ENCODE measurements around the gene RAB14. TPM values are rescaled to one million over a fixed set of nuclear protein-coding genes. Genes with fewer than 3 reads are reported as not detected.
A peak's percentile ranks its signal among the peaks of the same experiment; 100 is the strongest.

Gene RAB14
- total RNA-seq, 1 donor = 30.0 TPM

- no peak overlapping the region for H2AFZ ChIP-seq (ENCODE audit: low read length)
- H3K4me2 ChIP-seq (ENCODE audit: insufficient read depth, low read length) = peak overlapping the region; percentile 98
- H3K9me3 ChIP-seq (ENCODE audit: low read depth, low read length) = no peaks in the 10 kb centered on the region
- H3K79me2 ChIP-seq (ENCODE audit: insufficient read depth, low read length) = peaks cover 68% of the 10 kb centered on the region
- H3K27me3 ChIP-seq (ENCODE audit: insufficient read depth, low read length) = no peaks in the 10 kb centered on the region
- H3K4me1 ChIP-seq (ENCODE audit: insufficient read depth, low read length) = peaks cover 45% of the 10 kb centered on the region
- no peaks in the 10 kb centered on the region for H3K36me3 ChIP-seq (ENCODE audit: insufficient read depth, low read length)
- no peak for TF ChIP-seq CTCF (IDR thresholded peaks at IDR 0.05; ENCODE audit: extremely low read depth, low read depth, low read length)
- peak overlapping the region; percentile 74 for H3K27ac ChIP-seq (ENCODE audit: low read depth, low read length)
- H4K20me1 ChIP-seq (ENCODE audit: insufficient read depth, low read length) = peaks cover 52% of the 10 kb centered on the region
- peak overlapping the region; percentile 90 for H3K4me3 ChIP-seq (ENCODE audit: insufficient read depth, low read length)
- DNase-seq (ENCODE audit: insufficient read length, low spot score, missing footprints) = no peak
These were observed 1.3 kb downstream of the RAB14 start for GRCh38 chr9:121200356-121200755.

GRCh38 chr9:121199921-121200320 is 1.7 kb downstream of the RAB14 start:
- H3K79me2 ChIP-seq (ENCODE audit: insufficient read depth, low read length) = peaks cover 72% of the 10 kb centered on the region
- H2AFZ ChIP-seq (ENCODE audit: low read length) = no peak overlapping the region
- no peaks in the 10 kb centered on the region for H3K27me3 ChIP-seq (ENCODE audit: insufficient read depth, low read length)
- TF ChIP-seq CTCF (IDR thresholded peaks at IDR 0.05; ENCODE audit: extremely low read depth, low read depth, low read length) = no peak
- H3K27ac ChIP-seq (ENCODE audit: low read depth, low read length) = peak overlapping the region; percentile 74
- DNase-seq (ENCODE audit: insufficient read length, low spot score, missing footprints) = no peak
- peak overlapping the region; percentile 98 for H3K4me2 ChIP-seq (ENCODE audit: insufficient read depth, low read length)
- H3K36me3 ChIP-seq (ENCODE audit: insufficient read depth, low read length) = no peaks in the 10 kb centered on the region
- peaks cover 56% of the 10 kb centered on the region for H4K20me1 ChIP-seq (ENCODE audit: insufficient read depth, low read length)
- H3K9me3 ChIP-seq (ENCODE audit: low read depth, low read length) = no peaks in the 10 kb centered on the region
- peak overlapping the region; percentile 90 for H3K4me3 ChIP-seq (ENCODE audit: insufficient read depth, low read length)
- peaks cover 49% of the 10 kb centered on the region for H3K4me1 ChIP-seq (ENCODE audit: insufficient read depth, low read length)

GRCh38 chr9:121198512-121199042 is 3.1 kb downstream of the RAB14 start:
- Histone ChIP-seq H4K20me1 (ENCODE audit: insufficient read depth, low read length) (peaks cover 70% of the 10 kb centered on the region), H3K27me3 (ENCODE audit: insufficient read depth, low read length) (no peaks in the 10 kb centered on the region), H3K4me1 (ENCODE audit: insufficient read depth, low read length) (peaks cover 52% of the 10 kb centered on the region), H3K4me3 (ENCODE audit: insufficient read depth, low read length) (peak overlapping the region; percentile 27), H3K4me2 (ENCODE audit: insufficient read depth, low read length) (peak overlapping the region; percentile 98), H2AFZ (ENCODE audit: low read length) (no peak overlapping the region), H3K9me3 (ENCODE audit: low read depth, low read length) (no peaks in the 10 kb centered on the region), H3K36me3 (ENCODE audit: insufficient read depth, low read length) (no peaks in the 10 kb centered on the region), H3K79me2 (ENCODE audit: insufficient read depth, low read length) (peaks cover 86% of the 10 kb centered on the region), H3K27ac (ENCODE audit: low read depth, low read length) (peak overlapping the region; percentile 8)
- no peak for DNase-seq (ENCODE audit: insufficient read length, low spot score, missing footprints)
- TF ChIP-seq CTCF (IDR thresholded peaks at IDR 0.05; ENCODE audit: extremely low read depth, low read depth, low read length) = no peak

GRCh38 chr9:121197132-121197531 is 4.5 kb downstream of the RAB14 start:
- H4K20me1 ChIP-seq (ENCODE audit: insufficient read depth, low read length) = peaks cover 78% of the 10 kb centered on the region
- peak overlapping the region; percentile 46 for H3K4me2 ChIP-seq (ENCODE audit: insufficient read depth, low read length)
- H3K9me3 ChIP-seq (ENCODE audit: low read depth, low read length) = no peaks in the 10 kb centered on the region

More at GRCh38 chr9:121197132-121197531, 4.5 kb downstream of the RAB14 start:
- TF ChIP-seq CTCF (IDR thresholded peaks at IDR 0.05; ENCODE audit: extremely low read depth, low read depth, low read length) = peak; percentile 13
- Histone ChIP-seq H3K36me3 (ENCODE audit: insufficient read depth, low read length) (no peaks in the 10 kb centered on the region), H3K79me2 (ENCODE audit: insufficient read depth, low read length) (peaks cover 97% of the 10 kb centered on the region), H2AFZ (ENCODE audit: low read length) (no peak overlapping the region), H3K27me3 (ENCODE audit: insufficient read depth, low read length) (no peaks in the 10 kb centered on the region), H3K4me1 (ENCODE audit: insufficient read depth, low read length) (peaks cover 57% of the 10 kb centered on the region), H3K4me3 (ENCODE audit: insufficient read depth, low read length) (no peak overlapping the region), H3K27ac (ENCODE audit: low read depth, low read length) (no peak overlapping the region)
- DNase-seq (ENCODE audit: insufficient read length, low spot score, missing footprints) = no peak

Measured in osteoblast (primary cell).